Pancreas (tissue), 10 donors: ENCODE measurements around the gene OSER1. TPM values are rescaled to one million over a fixed set of nuclear protein-coding genes. Genes with fewer than 3 reads are reported as not detected.
A peak's percentile ranks its signal among the peaks of the same experiment; 100 is the strongest.

ENCODE experiments used
- ATAC-seq, 4 donors: fragments of 200-7000 bp; cut with Tn5 transposase; one replicate each; pipeline versions ENCODE4 v1.8.0 to v1.9.1; 2020; ENCODE audit warnings: mild to moderate bottlenecking in 4 of 4, moderate library complexity in 4 of 4
- DNase-seq, 6 donors: peaks; one replicate each; pipeline ENCODE4 v3.0.0-alpha.2; 2020
- FAIRE-seq: peaks from 2 replicates; lab custom pipeline; 2012; peaks lifted over from hg19 to GRCh38; lab: Jason Lieb, UNC
- H3K27ac ChIP-seq, 4 donors: fragments of 200-600 bp; sonication (generic); 1 replicate in 3 of 4; 2 replicates in 1 of 4; pipeline versions ENCODE4 v1.5.0 to v1.8.0; 2020
- H3K27me3 ChIP-seq, 4 donors: fragments of 200-600 bp; one replicate each; pipeline ENCODE4 v1.8.0; 2021
- H3K36me3 ChIP-seq, 3 donors: fragments of 200-600 bp; sonication (generic) in 1 of 3; one replicate each; pipeline versions ENCODE4 v1.5.0 to v1.8.0; 2020 to 2021
- H3K4me1 ChIP-seq, 3 donors: fragments of 200-600 bp; one replicate each; pipeline ENCODE4 v1.8.0; 2021
- H3K4me3 ChIP-seq, 4 donors: fragments of 200-600 bp; sonication (generic) in 2 of 4; one replicate each; pipeline versions ENCODE4 v1.5.0 to v1.8.0; 2020 to 2021
- H3K9me3 ChIP-seq, 4 donors: fragments of 200-600 bp; one replicate each; pipeline ENCODE4 v1.8.0; 2021
- CTCF ChIP-seq, 4 donors: fragments of 200-600 bp; sonication (generic) in 3 of 4; IDR thresholded peaks; one replicate each; pipeline versions ENCODE4 v1.5.0 to v1.8.0; 2021; ENCODE audit warnings: antibody characterized with exemption in 4 of 4
- WGBS, 2 donors: extraction: QIAGEN DNeasy Blood & Tissue Kit; methylation state at CpG; one replicate each; pipeline ENCODE4 v1.1.7; 2013; 5-methylcytosine and 5-hydroxymethylcytosine counted together
- intact Hi-C, 3 donors: fragments of 100-400 bp; cut with DNase I; formaldehyde crosslinking; loops; one replicate each; pipeline versions ENCODE4 v1.11.1 to v1.14.2; 2022
- polyA plus RNA-seq, 2 donors: library from polyadenylated mRNA; stranded (reverse); fragments of 200-250 nt; gene quantifications; one replicate each; pipeline ENCODE4 v1.2.3, GENCODE V29; 2013
- total RNA-seq, 6 donors: library from RNA; stranded (reverse); fragmentation: NEBNext Ultra II Directional in 4 of 6; extraction: Animal tissue kit (Norgen Biotek cat#: 25700) in 4 of 6; gene quantifications; one replicate each; pipeline versions ENCODE4 v1.2.1 to v1.2.4, GENCODE V29; 2021 to 2023
- donor health status: healthy with polysubstance abuse.
- donor health status: DM: no; HTN: no; CAD: no; lungs with moderate emphysema.
- donor health status: DM: no; HTN: no; CAD: no.
- donor health status: control.
- donor health status: control.
- donor health status: Bipolar disorder and iron deficiency.
- donor health status: DM: yes; HTN: yes; CAD: no.
- donor health status: DM: no; HTN: no; CAD: no.
- donor health status: DM: no; HTN: no; CAD: no.
- donor health status: DM: yes; HTN: yes; CAD: no.

The OSER1 gene
- total and polyA plus RNA-seq, 8 donors, result 8.0 to 17.6 (median 11.1) TPM

- peaks cover 0 to 24% (median 5%) of the 10 kb centered on the region in 3 donors for H3K36me3 ChIP-seq
- WGBS, 2 donors, result 84 to 92% methylated on average over 10 of the region's 10 CpGs
- no peak overlapping the region for H3K4me3 ChIP-seq
- no peak for ATAC-seq
- no peaks in the 10 kb centered on the region for H3K27me3 ChIP-seq
- peaks cover 21 to 43% (median 40%) of the 10 kb centered on the region in 3 donors for H3K4me1 ChIP-seq
- no peak for FAIRE-seq
- H3K27ac ChIP-seq, result peak overlapping the region in 2 of 4 donors; percentile 41 to 44
- no peaks in the 10 kb centered on the region for H3K9me3 ChIP-seq
- DNase-seq, result no peak
- no peak for TF ChIP-seq CTCF (IDR thresholded peaks at IDR 0.05)
- intact Hi-C loops, result no loop called here
Observed at GRCh38 chr20:44204832-44205215, 5.7 kb downstream of the OSER1 start.

- DNase-seq, result peak in 2 of 6 donors; percentile 34 to 55
- no peak for TF ChIP-seq CTCF (IDR thresholded peaks at IDR 0.05)
- peak overlapping the region in 2 of 4 donors; percentile 41 to 70 for H3K27ac ChIP-seq
- peak; percentile 94 to 96 (median 95) for ATAC-seq
- intact Hi-C loops, result no loop called here
- H3K9me3 ChIP-seq, result no peaks in the 10 kb centered on the region
- FAIRE-seq, result peak; percentile 95
- peaks cover 0 to 30% (median 9%) of the 10 kb centered on the region in 3 donors for H3K36me3 ChIP-seq
- no peak overlapping the region for H3K4me3 ChIP-seq
- peaks cover 21 to 41% (median 38%) of the 10 kb centered on the region in 3 donors for H3K4me1 ChIP-seq
- no peaks in the 10 kb centered on the region for H3K27me3 ChIP-seq
- 91 to 94% methylated on average over 4 of the region's 4 CpGs for WGBS, 2 donors
Observed at GRCh38 chr20:44204156-44204831, 6.3 kb downstream of the OSER1 start.

- peaks cover 12 to 31% (median 27%) of the 10 kb centered on the region in 3 donors for H3K4me1 ChIP-seq
- intact Hi-C loops, result no loop called here
- no peak overlapping the region for H3K27ac ChIP-seq
- FAIRE-seq, result no peak
- TF ChIP-seq CTCF (IDR thresholded peaks at IDR 0.05), result no peak
- H3K9me3 ChIP-seq, result no peaks in the 10 kb centered on the region
- peaks cover 0 to 33% (median 13%) of the 10 kb centered on the region in 3 donors for H3K36me3 ChIP-seq
- no peak overlapping the region for H3K4me3 ChIP-seq
- no peak for ATAC-seq
- WGBS, 2 donors, result 72 to 91% methylated on average over 2 of the region's 2 CpGs
- no peaks in the 10 kb centered on the region for H3K27me3 ChIP-seq
- no peak for DNase-seq
Observed at GRCh38 chr20:44203161-44203560, 7.4 kb downstream of the OSER1 start.

GRCh38 chr20:44200983-44201382, 9.6 kb downstream of the OSER1 start:
- Histone ChIP-seq H3K27ac (no peak overlapping the region), H3K4me3 (no peak overlapping the region), H3K36me3 (peaks cover 0 to 54% (median 22%) of the 10 kb centered on the region in 3 donors), H3K27me3 (no peaks in the 10 kb centered on the region), H3K4me1 (peaks cover 4 to 21% (median 16%) of the 10 kb centered on the region in 3 donors), H3K9me3 (no peaks in the 10 kb centered on the region)
- FAIRE-seq, result no peak
- ATAC-seq, result no peak
- intact Hi-C loops, result no loop called here
- no peak for DNase-seq
- no peak for TF ChIP-seq CTCF (IDR thresholded peaks at IDR 0.05)
- 74 to 91% methylated on average over 2 of the region's 2 CpGs for WGBS, 2 donors

- 77 to 84% methylated on average over 4 of the region's 4 CpGs for WGBS, 2 donors
- Histone ChIP-seq H3K36me3 (peaks cover 0 to 54% (median 22%) of the 10 kb centered on the region in 3 donors), H3K4me1 (peaks cover 4 to 21% (median 16%) of the 10 kb centered on the region in 3 donors), H3K4me3 (no peak overlapping the region), H3K27ac (no peak overlapping the region), H3K9me3 (no peaks in the 10 kb centered on the region), H3K27me3 (no peaks in the 10 kb centered on the region)
- intact Hi-C loops, result no loop called here
- no peak for ATAC-seq
- no peak for FAIRE-seq
- TF ChIP-seq CTCF (IDR thresholded peaks at IDR 0.05), result no peak
- DNase-seq, result no peak
Observed at GRCh38 chr20:44200371-44200770, 10.2 kb downstream of the OSER1 start.
